ENCODE results near the gene PTPRN2. TPM values are rescaled to one million over a fixed set of nuclear protein-coding genes. Genes with fewer than 3 reads are reported as not detected.
"Not testable (repeated sequence)": the region's sequence is repeated elsewhere in the genome, so short reads cannot be mapped to it uniquely, and the experiment has no call there.

Gene PTPRN2
- polyA plus RNA-seq, 4 donors = 7.4 to 9.6 (median 8.8) TPM

GRCh38 chr7:158361326-158361946 is 226.2 kb downstream of the PTPRN2 start:
- DNase-seq (ENCODE audit: low read depth in 4 of 4, low spot score in 3 of 4) = no peak

GRCh38 chr7:158358926-158359645 is 228.5 kb downstream of the PTPRN2 start:
- no peak for DNase-seq (ENCODE audit: low read depth in 4 of 4, low spot score in 3 of 4)

GRCh38 chr7:158357898-158358821 is 229.5 kb downstream of the PTPRN2 start:
- DNase-seq (ENCODE audit: low read depth in 4 of 4, low spot score in 3 of 4) = no peak

GRCh38 chr7:158357106-158357897 is 230.3 kb downstream of the PTPRN2 start:
- DNase-seq (ENCODE audit: low read depth in 4 of 4, low spot score in 3 of 4) = no peak

- no peak for DNase-seq (ENCODE audit: low read depth in 4 of 4, low spot score in 3 of 4)
These were observed 231.2 kb downstream of the PTPRN2 start for GRCh38 chr7:158356454-158356853.

GRCh38 chr7:158355456-158356065 is 232.1 kb downstream of the PTPRN2 start:
- DNase-seq (ENCODE audit: low read depth in 4 of 4, low spot score in 3 of 4) = no peak

- DNase-seq (ENCODE audit: low read depth in 4 of 4, low spot score in 3 of 4) = no peak
These were observed 232.8 kb downstream of the PTPRN2 start for GRCh38 chr7:158354861-158355260.

- peak in 1 of 4 donors; percentile 2 for DNase-seq (ENCODE audit: low read depth in 4 of 4, low spot score in 3 of 4)
These were observed 233.7 kb downstream of the PTPRN2 start for GRCh38 chr7:158353606-158354570.

- DNase-seq (ENCODE audit: low read depth in 4 of 4, low spot score in 3 of 4) = not testable (repeated sequence)
These were observed 235.5 kb downstream of the PTPRN2 start for GRCh38 chr7:158351899-158352729.

- no peak for DNase-seq (ENCODE audit: low read depth in 4 of 4, low spot score in 3 of 4)
These were observed 236.1 kb downstream of the PTPRN2 start for GRCh38 chr7:158351481-158351880.

- no peak for DNase-seq (ENCODE audit: low read depth in 4 of 4, low spot score in 3 of 4)
These were observed 236.6 kb downstream of the PTPRN2 start for GRCh38 chr7:158351051-158351450.

- DNase-seq (ENCODE audit: low read depth in 4 of 4, low spot score in 3 of 4) = no peak
These were observed 237.3 kb downstream of the PTPRN2 start for GRCh38 chr7:158350166-158350900.

GRCh38 chr7:158348446-158348845 is 239.2 kb downstream of the PTPRN2 start:
- DNase-seq (ENCODE audit: low read depth in 4 of 4, low spot score in 3 of 4) = no peak

GRCh38 chr7:158348039-158348438 is 239.6 kb downstream of the PTPRN2 start:
- DNase-seq (ENCODE audit: low read depth in 4 of 4, low spot score in 3 of 4) = not testable (repeated sequence)

GRCh38 chr7:158345731-158346130 is 241.9 kb downstream of the PTPRN2 start:
- DNase-seq (ENCODE audit: low read depth in 4 of 4, low spot score in 3 of 4) = no peak

- DNase-seq (ENCODE audit: low read depth in 4 of 4, low spot score in 3 of 4) = no peak
These were observed 242.8 kb downstream of the PTPRN2 start for GRCh38 chr7:158344706-158345300.

GRCh38 chr7:158343936-158344455 is 243.6 kb downstream of the PTPRN2 start:
- DNase-seq (ENCODE audit: low read depth in 4 of 4, low spot score in 3 of 4) = no peak

All from right renal pelvis (tissue), 4 donors.